Body of pancreas (tissue), 4 donors: Measurements from ENCODE around the gene OSBPL1A. TPM values are rescaled to one million over a fixed set of nuclear protein-coding genes. Genes with fewer than 3 reads are reported as not detected.
"Not testable (repeated sequence)": the region's sequence is repeated elsewhere in the genome, so short reads cannot be mapped to it uniquely, and the experiment has no call there.

ENCODE experiments used
- ATAC-seq: fragments of 150-250 bp; one replicate; pipeline ENCODE4 v1.9.1; 2016
- DNase-seq, 4 donors: peaks; one replicate each; pipeline ENCODE4 v3.0.0-alpha.2; 2019
- H3K27ac ChIP-seq, 4 donors: fragments of 200-600 bp; sonication (generic); 1 replicate in 3 of 4; 2 replicates in 1 of 4; pipeline versions ENCODE4 v1.5.1 to v1.6.1; 2016 to 2019; ENCODE audit warnings: mild to moderate bottlenecking in 1 of 4, mixed read lengths in 1 of 4, moderate library complexity in 1 of 4
- H3K27me3 ChIP-seq, 2 donors: fragments of 200-600 bp; sonication (generic); one replicate each; pipeline ENCODE4 v1.6.0; 2016; ENCODE audit warnings: mild to moderate bottlenecking in 1 of 2
- H3K36me3 ChIP-seq, 2 donors: fragments of 200-600 bp; sonication (generic); replicated peaks in 1 of 2; 2 replicates each; pipeline ENCODE4 v1.5.1; 2016; ENCODE audit warnings: low read depth in 2 of 2; ENCODE audit not compliant: insufficient read depth in 1 of 2
- H3K4me1 ChIP-seq: fragments of 200-600 bp; sonication (generic); one replicate; pipeline ENCODE4 v1.6.0; 2016
- H3K4me3 ChIP-seq, 2 donors: fragments of 200-600 bp; sonication (generic); 1 replicate in 1 of 2; 2 replicates in 1 of 2; pipeline ENCODE4 v1.5.1; 2016 to 2019
- H3K9me3 ChIP-seq, 3 donors: fragments of 200-600 bp; sonication (generic); 1 replicate in 2 of 3; 2 replicates in 1 of 3; pipeline ENCODE4 v1.5.1; 2016
- CTCF ChIP-seq, 7 experiments: fragments of 450-650 bp in 4 of 7; fragments of 200-600 bp in 3 of 7; sonication (generic) in 3 of 7; IDR thresholded peaks; one replicate each; pipeline ENCODE4 v1.5.1; 2016 to 2019; ENCODE audit warnings: antibody characterized with exemption in 7 of 7
- POLR2A ChIP-seq, 3 donors: fragments of 450-650 bp; IDR thresholded peaks; one replicate each; pipeline ENCODE4 v1.6.1; 2016; ENCODE audit warnings: antibody characterized with exemption in 3 of 3, mild to moderate bottlenecking in 2 of 3
- WGBS, 2 donors: methylation state at CpG; one replicate each; pipeline ENCODE4 v1.1.5; 2017; 5-methylcytosine and 5-hydroxymethylcytosine counted together
- intact Hi-C: fragments of 100-400 bp; cut with DNase I; formaldehyde crosslinking; loops from one replicate; pipeline ENCODE4 v1.15.1; 2023
- total RNA-seq, 2 donors: library from RNA; depleted of rRNA; stranded (reverse); fragments of >200 nt; gene quantifications; one replicate each; pipeline ENCODE4 v1.1.0, GENCODE V29; 2016

The OSBPL1A gene
- total RNA-seq, 2 donors from 2014 or later, result 20.5 to 78.4 TPM

DNA sequence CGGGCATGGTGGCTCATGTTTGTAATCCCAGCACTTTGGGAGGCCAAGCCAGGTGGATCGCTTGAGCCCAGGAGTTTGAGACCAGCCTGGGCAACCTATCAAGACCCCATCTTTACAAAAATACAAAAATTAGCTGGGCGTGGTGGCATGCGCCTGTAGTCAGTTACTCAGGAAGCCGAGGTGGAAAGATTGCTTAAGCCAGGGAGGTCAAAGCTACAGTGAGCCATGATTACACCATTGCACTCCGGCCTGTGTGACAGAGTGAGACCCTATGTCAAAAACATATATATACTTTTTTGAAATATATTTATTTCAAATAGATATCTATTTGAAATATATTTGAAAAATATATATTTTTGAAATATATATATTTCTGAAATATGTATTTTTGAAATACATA, 10.9 kb downstream of the OSBPL1A start:
- H3K4me1 ChIP-seq, result no peaks in the 10 kb centered on the region
- intact Hi-C loops, result no loop called here
- H3K9me3 ChIP-seq, result no peaks in the 10 kb centered on the region
- no peak overlapping the region for H3K4me3 ChIP-seq
- WGBS, 2 donors, result 85 to 91% methylated on average over 6 of the region's 6 CpGs
- H3K27ac ChIP-seq, result no peak overlapping the region
- no peaks in the 10 kb centered on the region for H3K36me3 ChIP-seq
- ATAC-seq, result no peak
- H3K27me3 ChIP-seq, result no peaks in the 10 kb centered on the region
- TF ChIP-seq CTCF (IDR thresholded peaks at IDR 0.05) (no peak), POLR2A (IDR thresholded peaks at IDR 0.05) (no peak)
- no peak for DNase-seq

- TF ChIP-seq CTCF (IDR thresholded peaks at IDR 0.05) (no peak), POLR2A (IDR thresholded peaks at IDR 0.05) (no peak)
Observed at GRCh38 chr18:24381126-24381525, 16.5 kb downstream of the OSBPL1A start.

DNA sequence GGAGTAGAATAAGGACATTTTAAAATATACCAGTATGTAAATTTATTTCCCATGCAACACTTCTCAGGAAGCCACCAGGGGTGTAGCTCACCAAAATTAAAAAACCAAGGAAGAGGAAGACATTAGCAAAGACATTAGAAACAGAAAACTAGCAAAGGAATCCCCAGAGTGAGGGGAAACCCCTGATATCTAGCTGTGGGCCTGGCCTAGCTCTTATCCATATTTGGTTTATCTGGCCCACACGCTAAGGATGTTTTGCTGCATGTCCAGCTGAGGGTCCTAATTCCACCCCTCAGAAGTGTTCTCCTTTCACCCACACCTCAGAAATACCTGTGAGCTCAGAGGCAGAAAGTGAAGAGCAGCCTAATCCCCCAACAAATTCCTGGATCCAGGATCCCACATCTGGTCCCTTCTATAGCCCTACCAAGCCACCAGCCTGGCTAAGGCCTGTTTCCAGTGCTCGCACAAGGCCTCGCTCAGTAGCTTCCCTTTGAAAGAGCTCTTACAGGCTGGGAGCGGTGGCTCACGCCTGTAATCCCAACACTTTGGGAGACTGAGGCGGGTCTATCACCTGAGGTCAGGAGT, 17.4 kb downstream of the OSBPL1A start:
- Histone ChIP-seq H3K27me3 (no peaks in the 10 kb centered on the region), H3K27ac (no peak overlapping the region), H3K9me3 (no peaks in the 10 kb centered on the region), H3K36me3 (no peaks in the 10 kb centered on the region), H3K4me3 (no peak overlapping the region), H3K4me1 (no peaks in the 10 kb centered on the region)
- intact Hi-C loops, result no loop called here
- WGBS, 2 donors, result 96 to 99% methylated on average over 6 of the region's 6 CpGs
- no peak for ATAC-seq
- no peak for TF ChIP-seq CTCF (IDR thresholded peaks at IDR 0.05)
- no peak for TF ChIP-seq POLR2A (IDR thresholded peaks at IDR 0.05)
- no peak for DNase-seq

More at GRCh38 chr18:24381126-24381525, 16.5 kb downstream of the OSBPL1A start:
- 67 to 82% methylated on average over 1 of the region's 1 CpG for WGBS, 2 donors
- Histone ChIP-seq H3K36me3 (no peaks in the 10 kb centered on the region), H3K4me3 (no peak overlapping the region), H3K9me3 (no peaks in the 10 kb centered on the region), H3K4me1 (no peaks in the 10 kb centered on the region), H3K27ac (no peak overlapping the region), H3K27me3 (no peaks in the 10 kb centered on the region)
- no peak for ATAC-seq
- no peak for DNase-seq
- intact Hi-C loops, result no loop called here

- Histone ChIP-seq H3K27ac (no peak overlapping the region), H3K36me3 (no peaks in the 10 kb centered on the region), H3K4me3 (no peak overlapping the region), H3K27me3 (no peaks in the 10 kb centered on the region), H3K4me1 (no peaks in the 10 kb centered on the region), H3K9me3 (no peaks in the 10 kb centered on the region)
- 33 to 34% methylated on average over 1 of the region's 1 CpG for WGBS, 2 donors
- TF ChIP-seq POLR2A (IDR thresholded peaks at IDR 0.05), result no peak
- no peak for TF ChIP-seq CTCF (IDR thresholded peaks at IDR 0.05)
- ATAC-seq (no peak), DNase-seq (no peak)
- intact Hi-C loops, result no loop called here
Observed at GRCh38 chr18:24378598-24378997, 19.0 kb downstream of the OSBPL1A start.

DNA sequence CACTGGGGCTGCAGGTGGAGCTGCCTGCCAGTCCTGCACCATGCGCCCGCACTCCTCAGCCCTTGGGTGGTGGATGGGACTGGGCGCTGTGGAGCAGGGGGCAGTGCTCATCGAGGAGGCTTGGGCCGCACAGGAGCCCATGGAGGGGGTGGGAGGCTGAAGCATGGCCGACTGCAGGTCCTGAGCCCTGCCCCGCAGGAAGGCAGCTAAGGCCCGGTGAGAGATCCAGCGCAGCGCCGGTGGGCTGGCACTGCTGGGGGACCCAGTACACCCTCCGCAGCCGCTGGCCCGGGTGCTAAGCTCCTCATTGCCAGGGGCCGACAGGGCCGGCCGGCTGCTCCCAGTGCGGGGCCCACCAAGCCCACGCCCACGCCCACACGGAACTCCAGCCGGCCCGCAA, 21.1 kb downstream of the OSBPL1A start:
- 94 to 100% methylated on average over 2 to 12 of the region's 23 CpGs for WGBS, 2 donors
- H3K36me3 ChIP-seq, H3K27ac ChIP-seq, H3K9me3 ChIP-seq, ATAC-seq, H3K4me1 ChIP-seq, DNase-seq, intact Hi-C loops, H3K27me3 ChIP-seq, H3K4me3 ChIP-seq: not testable (repeated sequence)
